HG02798 (cell line): ENCODE measurements around the gene LYG1.
"Not testable (repeated sequence)": the region's sequence is repeated elsewhere in the genome, so short reads cannot be mapped to it uniquely, and the experiment has no call there.

ENCODE experiments used
- ATAC-seq: cut with Tn5 transposase; IDR thresholded peaks from one replicate; pipeline ENCODE4 v1.9.1; 2021; ENCODE audit warnings: mild to moderate bottlenecking; ENCODE audit not compliant: unreplicated experiment, poor library complexity

Gene LYG1

GRCh38 chr2:99278195-99278765, 22.7 kb downstream of the LYG1 start:
- not testable (repeated sequence) for ATAC-seq

- ATAC-seq: no peak
Measured at GRCh38 chr2:99275882-99276281, 25.1 kb downstream of the LYG1 start.

- ATAC-seq: no peak
Measured at GRCh38 chr2:99261242-99261641, 39.8 kb downstream of the LYG1 start.

DNA sequence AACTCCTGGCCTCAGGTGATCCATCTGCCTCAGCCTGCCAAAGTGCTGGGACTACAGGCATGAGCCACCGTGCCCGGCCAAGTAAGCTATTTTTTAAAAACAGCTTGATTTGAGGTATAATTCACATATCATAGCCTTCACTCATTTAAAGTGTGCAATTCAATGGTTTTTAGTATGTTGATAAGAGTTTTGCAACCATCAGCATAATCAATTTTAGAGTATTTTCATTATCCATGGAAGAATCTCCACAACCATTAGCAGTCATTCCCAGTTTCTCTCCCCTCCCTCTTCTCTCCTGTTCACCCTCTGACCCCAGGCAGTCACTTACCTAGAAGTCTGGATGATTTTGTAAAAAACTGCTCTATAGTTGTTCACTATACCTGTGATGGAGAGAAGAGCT, 40.8 kb downstream of the LYG1 start:
- no peak for ATAC-seq

DNA sequence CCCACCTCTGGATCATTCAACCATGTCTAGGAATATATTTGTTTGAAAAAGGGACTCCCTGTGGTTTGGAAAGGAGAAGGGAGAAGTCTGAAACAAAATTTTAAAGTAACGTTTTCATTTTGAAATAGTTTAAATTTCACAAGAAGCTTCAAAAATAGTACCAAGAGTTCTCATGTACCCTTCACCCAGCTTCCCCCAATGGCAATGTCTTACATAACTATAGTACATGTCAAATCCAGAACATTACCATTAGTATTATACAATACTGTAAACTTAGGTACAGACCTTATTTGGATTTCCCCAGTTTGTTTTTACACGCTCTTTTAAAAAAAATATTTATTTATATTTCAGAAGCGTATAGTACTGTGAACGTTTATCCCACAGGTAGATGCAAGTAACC, 41.5 kb downstream of the LYG1 start:
- ATAC-seq: no peak

- no peak for ATAC-seq
Measured at GRCh38 chr2:99256677-99257076, 44.3 kb downstream of the LYG1 start.

- no peak for ATAC-seq
Measured at GRCh38 chr2:99255491-99256318, 45.3 kb downstream of the LYG1 start, which contains the start of gene LYG2. Gene LYG2, minus strand, starts transcription at chr2:99255666. Its CDS starts 1,406 bp downstream, at chr2:99254260.

- ATAC-seq: no peak
Measured at GRCh38 chr2:99249951-99250350, 51.0 kb downstream of the LYG1 start.

DNA sequence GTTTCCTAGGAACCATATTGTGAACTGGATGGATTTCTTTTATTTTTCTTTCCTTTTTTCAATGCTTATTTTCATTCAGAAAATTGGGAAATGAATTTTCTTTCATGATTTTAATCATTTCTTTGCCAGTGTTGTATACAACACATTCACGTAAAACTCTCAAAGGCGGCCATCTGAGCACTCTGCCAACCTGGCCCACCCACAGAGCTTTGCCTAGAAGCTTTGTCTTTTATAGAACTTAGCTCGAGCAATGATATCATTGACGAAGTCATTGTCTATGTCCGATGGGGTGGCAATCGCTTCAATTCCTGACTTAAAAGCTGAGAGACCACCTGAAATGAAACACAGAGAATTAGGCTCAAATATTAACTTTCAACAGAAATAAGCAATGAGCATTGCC, 58.8 kb downstream of the LYG1 start:
- no peak for ATAC-seq

GRCh38 chr2:99240431-99240830, 60.6 kb downstream of the LYG1 start:
- ATAC-seq: no peak

DNA sequence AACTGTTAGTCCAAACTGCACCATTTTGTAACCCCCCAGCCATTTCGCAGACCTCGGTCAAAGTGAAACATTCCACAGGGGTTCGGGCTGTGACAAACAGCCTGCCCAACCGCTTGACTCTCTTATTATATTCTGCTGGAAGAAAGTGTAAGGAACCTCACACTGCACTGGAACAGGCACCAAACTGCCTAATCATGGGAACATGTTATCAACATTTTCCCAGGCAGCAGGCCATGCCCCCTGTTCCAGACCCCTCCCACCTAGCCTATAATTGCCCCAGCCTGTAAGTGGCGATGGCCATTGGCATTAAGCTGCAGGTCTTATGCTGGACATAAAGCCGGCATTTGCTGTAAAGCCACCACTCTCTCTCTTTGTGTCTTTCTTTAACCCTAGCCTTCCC, 62.4 kb downstream of the LYG1 start:
- no peak for ATAC-seq
